ENCODE results near the gene ABHD11. TPM values are rescaled to one million over a fixed set of nuclear protein-coding genes. Genes with fewer than 3 reads are reported as not detected.
"Not testable (repeated sequence)": the region's sequence is repeated elsewhere in the genome, so short reads cannot be mapped to it uniquely, and the experiment has no call there.

ABHD11 gene
- polyA plus RNA-seq, 1 donor from 2014 or later: 13.6 TPM

DNA sequence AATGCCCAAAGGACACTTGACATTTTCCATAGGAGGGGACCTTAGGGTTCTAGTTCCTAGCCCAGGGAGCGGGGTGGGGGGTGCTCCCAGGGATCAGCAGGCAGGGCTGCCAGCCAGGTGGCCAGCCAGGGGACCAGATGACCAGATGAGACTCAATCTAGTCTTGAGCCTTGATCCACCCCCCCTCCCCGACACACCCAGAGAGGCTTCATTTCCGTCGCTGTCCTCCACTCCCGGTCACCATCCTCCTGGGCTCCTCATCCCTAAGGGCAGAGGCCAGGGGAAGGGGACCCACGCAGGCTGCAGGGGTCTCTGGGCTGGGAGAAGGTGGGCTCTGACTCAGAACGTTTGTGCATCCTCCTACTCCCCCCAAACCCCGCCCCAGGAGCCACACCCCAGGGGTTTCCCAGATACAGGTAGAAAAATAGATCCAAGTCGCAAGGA lies 20.1 kb downstream of the ABHD11 start:
- peaks cover 0 to 2% (median 0%) of the 10 kb centered on the region in 3 donors for H3K9me3 Mint-ChIP-seq
- peaks cover 8 to 12% (median 8%) of the 10 kb centered on the region in 3 donors for H3K4me1 Mint-ChIP-seq
- H3K27me3 Mint-ChIP-seq: peaks cover 32% of the 10 kb centered on the region
- no peaks in the 10 kb centered on the region for H3K36me3 Mint-ChIP-seq
- H3K27ac Mint-ChIP-seq: peak overlapping the region in 1 of 3 donors; percentile 63
- H3K4me3 Mint-ChIP-seq: peak overlapping the region; percentile 67 to 86 (median 77)

DNA sequence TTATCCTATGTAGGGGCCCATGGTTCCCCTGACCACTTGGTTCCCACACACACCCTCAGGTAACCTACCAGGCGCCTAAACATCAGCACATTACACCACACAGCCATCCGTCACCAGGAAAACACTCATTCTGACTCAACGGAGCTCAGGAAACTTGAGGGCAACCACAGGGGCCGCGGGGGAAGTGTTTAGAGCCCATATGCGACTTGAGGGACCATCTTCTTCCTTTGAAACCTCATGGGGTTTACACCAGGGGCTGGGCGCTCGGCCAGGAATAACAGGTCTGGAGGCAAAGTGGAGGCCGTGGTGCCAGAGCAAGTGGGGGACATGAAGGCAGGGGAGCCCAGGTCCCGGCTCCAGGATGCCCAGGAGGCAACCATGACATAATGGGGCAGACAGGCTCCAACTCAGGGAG lies 20.6 kb downstream of the ABHD11 start:
- peak overlapping the region; percentile 67 to 88 (median 82) for H3K4me3 Mint-ChIP-seq
- H3K36me3 Mint-ChIP-seq: no peaks in the 10 kb centered on the region
- H3K27me3 Mint-ChIP-seq: peaks cover 33% of the 10 kb centered on the region
- peak overlapping the region in 1 of 3 donors; percentile 63 for H3K27ac Mint-ChIP-seq
- peaks cover 8 to 13% (median 8%) of the 10 kb centered on the region in 3 donors for H3K4me1 Mint-ChIP-seq
- peaks cover 0 to 2% (median 0%) of the 10 kb centered on the region in 3 donors for H3K9me3 Mint-ChIP-seq

- H3K4me3 Mint-ChIP-seq: peak overlapping the region; percentile 34 to 88 (median 77)
- H3K27me3 Mint-ChIP-seq: peaks cover 28% of the 10 kb centered on the region
- no peaks in the 10 kb centered on the region for H3K36me3 Mint-ChIP-seq
- peak overlapping the region in 1 of 3 donors; percentile 63 for H3K27ac Mint-ChIP-seq
- peaks cover 0 to 2% (median 0%) of the 10 kb centered on the region in 3 donors for H3K9me3 Mint-ChIP-seq
- H3K4me1 Mint-ChIP-seq: peaks cover 8 to 15% (median 8%) of the 10 kb centered on the region in 3 donors
Measured at GRCh38 chr7:73717025-73717807, 21.4 kb downstream of the ABHD11 start.

GRCh38 chr7:73716318-73716890 lies 22.2 kb downstream of the ABHD11 start:
- peaks cover 0 to 2% (median 0%) of the 10 kb centered on the region in 3 donors for H3K9me3 Mint-ChIP-seq
- H3K27ac Mint-ChIP-seq: no peak overlapping the region
- no peaks in the 10 kb centered on the region for H3K36me3 Mint-ChIP-seq
- H3K4me3 Mint-ChIP-seq: peak overlapping the region in 1 of 4 donors; percentile 50
- peaks cover 8 to 15% (median 8%) of the 10 kb centered on the region in 3 donors for H3K4me1 Mint-ChIP-seq
- H3K27me3 Mint-ChIP-seq: peaks cover 28% of the 10 kb centered on the region

DNA sequence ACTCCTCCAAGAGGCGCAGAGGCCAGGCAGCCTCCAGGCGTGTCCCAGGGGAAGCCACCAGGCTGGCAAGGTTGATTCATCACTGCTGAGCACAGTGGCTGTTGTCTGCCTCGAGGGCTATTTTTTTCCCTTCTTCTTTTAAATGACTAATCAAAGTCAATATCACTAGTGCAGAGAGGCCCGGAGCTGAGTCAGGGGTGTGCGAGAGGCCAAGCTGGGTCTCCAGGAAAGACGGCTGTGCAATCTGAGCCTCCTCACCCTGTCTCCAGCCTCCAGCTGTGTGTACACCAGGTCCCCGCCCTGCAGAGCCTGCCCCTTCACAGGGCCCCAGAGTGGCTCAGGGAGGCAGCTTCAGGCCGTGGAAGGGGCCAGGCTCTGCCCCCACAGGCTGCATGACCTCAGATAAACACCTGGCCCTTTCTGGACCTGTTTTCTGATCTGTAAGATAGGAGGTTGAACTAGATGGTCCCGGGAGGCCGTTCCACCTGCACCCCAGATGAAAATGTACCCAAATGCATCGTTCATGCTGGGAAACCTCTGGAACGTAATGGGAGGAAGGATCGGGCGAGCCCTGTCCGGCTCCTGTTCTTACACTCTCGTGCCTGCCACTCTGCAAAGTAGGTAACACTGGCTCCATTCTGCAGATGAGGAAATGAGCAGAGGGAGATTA lies 22.8 kb downstream of the ABHD11 start:
- Mint-ChIP-seq H3K4me1 (peaks cover 8 to 15% (median 8%) of the 10 kb centered on the region in 3 donors), H3K9me3 (peaks cover 0 to 2% (median 0%) of the 10 kb centered on the region in 3 donors), H3K4me3 (no peak overlapping the region), H3K36me3 (no peaks in the 10 kb centered on the region), H3K27ac (no peak overlapping the region), H3K27me3 (peaks cover 28% of the 10 kb centered on the region)

DNA sequence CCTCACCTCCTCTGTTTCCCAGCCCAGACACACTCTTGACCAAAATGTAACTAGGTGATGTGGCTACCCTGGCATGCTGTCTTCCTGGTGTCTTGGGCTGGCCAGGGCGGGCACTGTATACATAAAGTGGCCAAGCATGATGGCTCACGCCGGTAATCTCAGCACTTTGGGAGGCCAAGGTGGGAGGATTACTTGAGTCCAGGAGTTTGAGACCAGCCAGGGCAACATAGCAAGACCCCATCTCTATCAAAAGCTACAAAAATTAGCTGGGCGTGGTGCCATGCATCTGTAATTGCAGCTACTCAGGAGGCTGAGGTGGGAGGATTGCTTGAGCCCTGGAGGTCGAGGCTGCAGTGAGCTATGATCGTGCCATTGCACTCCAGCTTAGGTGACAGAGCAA lies 25.3 kb downstream of the ABHD11 start:
- peaks cover 6 to 11% (median 8%) of the 10 kb centered on the region in 3 donors for H3K4me1 Mint-ChIP-seq
- not testable (repeated sequence) for H3K27ac Mint-ChIP-seq

DNA sequence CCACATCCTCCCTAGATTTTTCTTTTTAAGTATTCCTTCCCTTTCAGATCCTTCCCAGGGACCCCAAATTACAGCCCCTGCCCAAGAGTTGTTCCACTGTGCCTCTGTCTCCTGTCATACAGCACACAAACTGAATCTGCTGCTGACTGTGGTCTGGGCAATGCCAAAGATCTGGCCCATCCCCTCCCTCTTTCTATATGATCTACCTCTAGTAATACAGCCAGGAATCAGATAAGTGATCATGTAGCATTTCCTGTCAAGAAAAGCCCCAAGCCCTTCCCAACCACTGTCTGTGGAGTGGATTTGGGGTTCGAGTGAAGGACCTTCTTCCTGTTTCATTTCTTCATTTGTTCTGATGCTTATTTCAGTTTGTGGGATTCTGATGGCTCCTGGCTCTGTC lies 25.8 kb downstream of the ABHD11 start:
- Mint-ChIP-seq H3K36me3 (no peaks in the 10 kb centered on the region), H3K27me3 (peaks cover 18% of the 10 kb centered on the region), H3K9me3 (peaks cover 0 to 2% (median 0%) of the 10 kb centered on the region in 3 donors), H3K4me1 (peaks cover 2 to 7% (median 2%) of the 10 kb centered on the region in 3 donors), H3K4me3 (no peak overlapping the region), H3K27ac (peak overlapping the region in 1 of 3 donors; percentile 1)

More for the DNA sequence above, 25.3 kb downstream of the ABHD11 start:
- not testable (repeated sequence) for H3K4me3 Mint-ChIP-seq, H3K9me3 Mint-ChIP-seq, H3K36me3 Mint-ChIP-seq
- peaks cover 24% of the 10 kb centered on the region for H3K27me3 Mint-ChIP-seq

- Mint-ChIP-seq H3K27me3 (peaks cover 5% of the 10 kb centered on the region), H3K4me1 (peaks cover 0 to 7% (median 6%) of the 10 kb centered on the region in 3 donors), H3K36me3 (no peaks in the 10 kb centered on the region), H3K9me3 (no peaks in the 10 kb centered on the region), H3K27ac (peak overlapping the region in 1 of 3 donors; percentile 57), H3K4me3 (no peak overlapping the region)
Measured at GRCh38 chr7:73708961-73709549, 29.5 kb downstream of the ABHD11 start.

DNA sequence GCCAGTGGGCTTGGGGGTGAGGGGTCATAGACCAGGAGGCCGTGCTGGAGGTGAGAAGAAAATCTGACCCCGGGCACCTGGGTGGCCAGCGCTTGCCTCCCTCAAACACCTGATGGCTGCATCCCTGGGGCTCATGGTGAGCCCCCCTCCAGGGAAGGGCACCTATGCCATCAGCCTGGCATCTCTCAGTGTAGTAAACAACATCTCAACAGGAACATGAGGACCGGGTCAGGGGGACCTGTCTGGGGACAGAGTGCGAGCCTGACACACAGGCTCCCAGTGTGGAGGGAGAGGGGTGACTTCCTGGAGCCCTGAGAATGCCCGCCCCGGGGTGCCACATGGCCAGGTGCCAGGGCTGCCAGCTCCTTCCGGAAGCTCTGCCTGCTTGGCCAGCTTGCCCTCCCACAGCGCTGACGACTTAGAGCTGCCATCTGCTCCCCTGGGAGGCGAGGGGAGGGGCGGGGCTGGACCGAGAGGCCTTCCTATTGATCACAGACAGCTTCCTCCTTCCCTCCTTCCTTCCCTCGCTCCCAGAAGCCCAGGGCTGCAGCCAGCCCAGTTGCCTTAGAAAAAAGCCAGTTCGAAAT lies 31.5 kb downstream of the ABHD11 start:
- H3K27me3 Mint-ChIP-seq: peaks cover 5% of the 10 kb centered on the region
- no peaks in the 10 kb centered on the region for H3K9me3 Mint-ChIP-seq
- H3K4me1 Mint-ChIP-seq: peaks cover 0 to 10% (median 3%) of the 10 kb centered on the region in 3 donors
- H3K27ac Mint-ChIP-seq: peak overlapping the region in 2 of 3 donors; percentile 41 to 82
- H3K4me3 Mint-ChIP-seq: peak overlapping the region in 1 of 4 donors; percentile 49
- H3K36me3 Mint-ChIP-seq: no peaks in the 10 kb centered on the region

DNA sequence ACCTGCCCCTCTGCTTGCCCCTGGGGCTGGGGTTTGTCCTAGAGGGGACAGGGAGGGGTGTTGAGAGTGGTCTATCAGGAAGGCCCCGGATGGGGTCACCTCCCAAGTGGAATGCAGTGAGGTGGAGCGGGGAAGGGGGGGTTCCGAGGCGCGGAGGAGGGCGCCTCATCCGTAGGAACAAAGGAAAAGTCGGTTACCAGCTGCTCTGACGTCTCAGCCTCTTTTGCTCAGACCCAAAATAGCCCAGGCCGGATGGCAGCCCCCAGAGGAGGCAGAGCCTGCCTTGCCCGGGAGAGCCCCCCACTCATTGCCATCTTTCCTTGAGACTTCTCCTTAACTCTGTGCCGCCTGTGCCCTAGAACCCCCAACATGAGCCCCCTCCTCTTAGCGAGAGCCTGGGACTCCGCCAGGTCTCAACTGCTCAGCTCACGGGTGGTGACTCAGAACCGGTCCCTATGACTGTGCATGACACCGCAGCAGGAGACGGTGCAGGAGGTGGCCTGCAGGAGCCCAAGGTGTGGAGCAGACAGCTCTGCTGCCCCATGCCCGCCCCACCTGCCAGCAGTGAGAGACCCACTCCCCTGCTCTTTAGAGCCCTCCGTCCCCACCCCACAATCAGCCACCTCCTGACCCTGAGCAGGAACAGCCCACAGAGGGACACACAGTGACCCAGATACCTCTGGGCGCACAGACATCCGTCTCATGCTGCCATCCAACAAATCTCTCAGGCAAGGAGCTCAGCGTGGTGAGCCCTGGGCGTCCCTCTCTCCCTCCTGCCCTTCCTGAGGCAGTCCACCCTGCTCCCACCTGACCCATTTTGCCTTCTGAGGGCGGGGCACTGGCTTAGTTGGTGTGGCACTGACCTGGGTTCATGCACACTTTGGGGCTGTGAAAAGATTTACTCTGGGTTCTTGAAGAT lies 32.2 kb downstream of the ABHD11 start:
- H3K27ac Mint-ChIP-seq: peak overlapping the region in 2 of 3 donors; percentile 41 to 82
- H3K9me3 Mint-ChIP-seq: no peaks in the 10 kb centered on the region
- H3K4me1 Mint-ChIP-seq: peaks cover 0 to 10% (median 3%) of the 10 kb centered on the region in 3 donors
- H3K4me3 Mint-ChIP-seq: no peak overlapping the region
- peaks cover 5% of the 10 kb centered on the region for H3K27me3 Mint-ChIP-seq
- peaks cover 2% of the 10 kb centered on the region for H3K36me3 Mint-ChIP-seq

GRCh38 chr7:73705551-73705920 lies 33.1 kb downstream of the ABHD11 start:
- no peaks in the 10 kb centered on the region for H3K9me3 Mint-ChIP-seq
- H3K27me3 Mint-ChIP-seq: peaks cover 5% of the 10 kb centered on the region
- no peak overlapping the region for H3K27ac Mint-ChIP-seq
- H3K4me3 Mint-ChIP-seq: no peak overlapping the region
- peaks cover 0 to 10% (median 3%) of the 10 kb centered on the region in 3 donors for H3K4me1 Mint-ChIP-seq
- peaks cover 2% of the 10 kb centered on the region for H3K36me3 Mint-ChIP-seq

DNA sequence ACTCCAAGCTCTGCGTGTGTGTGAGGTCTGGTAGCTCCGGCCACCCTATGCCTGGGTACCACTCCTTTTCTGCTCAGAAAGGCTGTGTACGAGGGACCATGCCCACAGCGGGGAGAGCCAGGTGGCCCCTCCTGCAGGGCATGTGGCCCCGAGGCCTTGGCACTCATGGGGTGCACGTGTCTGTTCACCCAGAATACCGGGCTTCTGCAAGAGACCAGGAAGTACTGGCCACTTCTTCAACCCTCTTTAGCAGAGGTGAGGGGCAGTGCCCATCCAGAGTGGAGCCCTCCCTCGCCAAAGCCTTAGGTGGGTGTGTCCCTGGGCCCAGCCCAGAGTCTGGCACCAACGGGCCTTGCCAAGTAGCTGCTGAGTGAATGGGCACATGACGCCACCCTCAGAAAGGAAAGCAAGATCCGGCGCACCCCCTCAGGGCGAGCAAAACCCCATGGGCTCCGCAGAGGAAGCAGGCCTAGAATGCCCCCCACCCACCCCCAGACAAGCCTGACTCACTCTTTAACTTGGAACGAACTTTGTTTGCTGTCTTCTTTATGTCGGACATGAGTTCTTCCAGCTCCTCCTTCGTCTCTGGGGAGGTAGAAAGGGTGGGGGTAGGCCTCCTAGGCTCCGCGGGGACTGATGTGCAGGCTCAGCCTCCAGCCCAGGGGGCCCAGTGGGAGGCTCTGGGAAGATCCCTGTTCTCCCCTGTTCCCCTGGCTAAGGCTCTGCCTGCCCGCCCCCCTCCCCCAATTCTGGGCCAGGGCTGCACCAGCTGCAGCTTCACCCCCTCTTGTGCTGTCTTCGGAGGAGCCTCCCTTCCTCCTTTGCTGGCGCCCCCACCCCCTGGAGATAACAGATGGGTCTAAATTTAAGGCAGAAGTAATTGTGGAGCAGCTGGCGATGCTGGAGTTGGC lies 33.7 kb downstream of the ABHD11 start:
- peaks cover 0 to 10% (median 3%) of the 10 kb centered on the region in 3 donors for H3K4me1 Mint-ChIP-seq
- H3K4me3 Mint-ChIP-seq: peak overlapping the region in 1 of 4 donors; percentile 75
- peaks cover 5% of the 10 kb centered on the region for H3K27me3 Mint-ChIP-seq
- peaks cover 2% of the 10 kb centered on the region for H3K36me3 Mint-ChIP-seq
- no peaks in the 10 kb centered on the region for H3K9me3 Mint-ChIP-seq
- H3K27ac Mint-ChIP-seq: no peak overlapping the region

Measured in IgD-negative memory B cell (primary cell).